Stimulated activated effector memory CD8-positive, alpha-beta T cell treated with anti-CD3 and anti-CD28 coated beads, Interleukin-12 subunit alpha, Interleukin-12 subunit beta, amount 100 ng/mL, for 72 hours (primary cell): ENCODE measurements around the gene PNLIPRP3.

Experiments used
- ATAC-seq: fragments of 150-1000 bp; cut with Tn5 transposase; 2 replicates; pipeline ENCODE4 v1.10.0; 2021
- DNase-seq, 2 donors: peaks; one replicate each; pipeline ENCODE4 v3.0.0; 2021 to 2022; ENCODE audit warnings: low spot score in 2 of 2
- H3K27ac Mint-ChIP-seq: one replicate; pipeline ENCODE4 v1.8.0; 2022; ENCODE audit warnings: mild to moderate bottlenecking, mixed read lengths
- H3K36me3 Mint-ChIP-seq: one replicate; pipeline ENCODE4 v1.8.0; 2022; ENCODE audit warnings: mild to moderate bottlenecking, mixed read lengths
- H3K4me1 Mint-ChIP-seq: one replicate; pipeline ENCODE4 v1.8.0; 2022; ENCODE audit warnings: mixed read lengths
- H3K4me3 Mint-ChIP-seq: one replicate; pipeline ENCODE4 v1.8.0; 2022; ENCODE audit warnings: mild to moderate bottlenecking, mixed read lengths
- H3K9me3 Mint-ChIP-seq: one replicate; pipeline ENCODE4 v1.8.0; 2022; ENCODE audit warnings: mixed read lengths

PNLIPRP3 gene

GRCh38 chr10:116470071-116470470 lies 42.4 kb downstream of the PNLIPRP3 start:
- Mint-ChIP-seq H3K4me1 (no peaks in the 10 kb centered on the region), H3K4me3 (no peak overlapping the region), H3K27ac (no peak overlapping the region), H3K36me3 (no peaks in the 10 kb centered on the region), H3K9me3 (peaks cover 12% of the 10 kb centered on the region)
- ATAC-seq (no peak), DNase-seq (no peak)

GRCh38 chr10:116470768-116471415 lies 43.2 kb downstream of the PNLIPRP3 start:
- Mint-ChIP-seq H3K4me1 (no peaks in the 10 kb centered on the region), H3K9me3 (peaks cover 12% of the 10 kb centered on the region), H3K36me3 (no peaks in the 10 kb centered on the region), H3K27ac (no peak overlapping the region), H3K4me3 (no peak overlapping the region)
- ATAC-seq = no peak
- DNase-seq = no peak

DNA sequence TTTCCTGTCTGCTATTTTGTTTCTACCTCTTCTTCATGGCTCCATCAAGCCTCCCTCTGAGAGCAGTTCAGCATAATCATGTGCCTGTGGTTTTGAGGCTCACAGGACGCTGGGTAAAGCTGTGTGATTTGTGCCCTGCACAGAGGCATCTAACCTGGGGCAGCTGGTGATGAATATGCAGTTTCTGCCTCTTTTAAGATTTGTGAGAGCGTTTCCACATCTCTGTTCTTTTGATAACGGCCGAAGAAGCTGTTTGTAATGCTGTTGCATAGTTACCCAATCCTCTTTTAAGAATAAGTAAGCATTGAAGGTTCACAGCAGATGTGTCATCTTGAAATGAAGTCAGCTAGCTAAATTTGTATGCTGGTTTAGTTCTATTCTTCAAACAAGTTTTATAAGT lies 45.2 kb downstream of the PNLIPRP3 start:
- Mint-ChIP-seq H3K36me3 (no peaks in the 10 kb centered on the region), H3K9me3 (peaks cover 12% of the 10 kb centered on the region), H3K4me3 (no peak overlapping the region), H3K27ac (no peak overlapping the region), H3K4me1 (no peaks in the 10 kb centered on the region)
- ATAC-seq (no peak), DNase-seq (no peak)

GRCh38 chr10:116475866-116476265 lies 48.2 kb downstream of the PNLIPRP3 start:
- DNase-seq (no peak), ATAC-seq (no peak)
- no peak overlapping the region for H3K27ac Mint-ChIP-seq
- H3K36me3 Mint-ChIP-seq = no peaks in the 10 kb centered on the region
- H3K9me3 Mint-ChIP-seq = peaks cover 4% of the 10 kb centered on the region
- H3K4me3 Mint-ChIP-seq = no peak overlapping the region
- H3K4me1 Mint-ChIP-seq = no peaks in the 10 kb centered on the region

DNA sequence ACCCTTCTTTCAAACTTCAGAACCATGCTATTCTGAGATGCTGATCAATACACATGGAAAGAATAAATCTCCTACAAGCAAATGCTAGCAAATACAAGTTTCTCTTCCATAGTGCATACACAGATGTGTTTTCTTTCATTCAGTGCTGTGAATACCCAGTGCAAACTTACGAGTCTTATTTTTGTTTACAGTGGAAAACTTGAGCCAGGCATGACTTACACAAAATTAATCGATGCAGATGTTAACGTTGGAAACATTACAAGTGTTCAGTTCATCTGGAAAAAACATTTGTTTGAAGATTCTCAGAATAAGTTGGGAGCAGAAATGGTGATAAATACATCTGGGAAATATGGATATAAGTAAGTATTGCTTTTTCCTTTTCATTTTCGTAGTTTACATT lies 48.8 kb downstream of the PNLIPRP3 start:
- no peaks in the 10 kb centered on the region for H3K4me1 Mint-ChIP-seq
- no peak overlapping the region for H3K27ac Mint-ChIP-seq
- DNase-seq = no peak
- no peak overlapping the region for H3K4me3 Mint-ChIP-seq
- peaks cover 5% of the 10 kb centered on the region for H3K9me3 Mint-ChIP-seq
- H3K36me3 Mint-ChIP-seq = no peaks in the 10 kb centered on the region
- no peak for ATAC-seq

- Mint-ChIP-seq H3K4me3 (no peak overlapping the region), H3K4me1 (no peaks in the 10 kb centered on the region), H3K9me3 (peaks cover 7% of the 10 kb centered on the region), H3K36me3 (no peaks in the 10 kb centered on the region), H3K27ac (no peak overlapping the region)
- ATAC-seq (peak; percentile 32), DNase-seq (no peak)
Observed at GRCh38 chr10:116477986-116478664, 50.5 kb downstream of the PNLIPRP3 start.

- DNase-seq (no peak), ATAC-seq (no peak)
- Mint-ChIP-seq H3K4me3 (no peak overlapping the region), H3K27ac (no peak overlapping the region), H3K4me1 (no peaks in the 10 kb centered on the region), H3K36me3 (no peaks in the 10 kb centered on the region), H3K9me3 (peaks cover 10% of the 10 kb centered on the region)
Observed at GRCh38 chr10:116486770-116487448, 59.3 kb downstream of the PNLIPRP3 start.

- DNase-seq (no peak), ATAC-seq (no peak)
- Mint-ChIP-seq H3K4me1 (no peaks in the 10 kb centered on the region), H3K4me3 (no peak overlapping the region), H3K36me3 (no peaks in the 10 kb centered on the region), H3K9me3 (peaks cover 10% of the 10 kb centered on the region), H3K27ac (no peak overlapping the region)
Observed at GRCh38 chr10:116487522-116488430, 60.1 kb downstream of the PNLIPRP3 start.

DNA sequence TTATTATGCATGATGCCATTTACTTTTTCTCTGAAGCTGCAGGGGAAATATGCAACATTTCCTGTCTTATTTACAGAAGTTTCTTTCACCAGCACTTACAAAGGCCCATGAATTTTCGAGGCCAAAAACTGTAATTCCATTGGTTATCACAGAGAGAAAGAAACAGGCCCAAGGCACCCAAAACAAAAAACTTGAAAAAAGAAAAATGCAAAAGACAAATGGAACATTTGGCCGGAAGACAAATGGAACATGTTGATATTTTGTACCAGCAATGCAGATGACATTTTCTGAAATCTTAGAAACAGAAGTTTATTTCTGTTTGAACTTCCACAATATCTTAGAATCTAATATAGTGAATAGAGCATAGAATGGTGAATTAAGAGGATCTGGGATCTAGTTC lies 61.8 kb downstream of the PNLIPRP3 start:
- ATAC-seq (no peak), DNase-seq (no peak)
- peaks cover 3% of the 10 kb centered on the region for H3K9me3 Mint-ChIP-seq
- no peak overlapping the region for H3K27ac Mint-ChIP-seq
- no peaks in the 10 kb centered on the region for H3K36me3 Mint-ChIP-seq
- no peak overlapping the region for H3K4me3 Mint-ChIP-seq
- no peaks in the 10 kb centered on the region for H3K4me1 Mint-ChIP-seq

DNA sequence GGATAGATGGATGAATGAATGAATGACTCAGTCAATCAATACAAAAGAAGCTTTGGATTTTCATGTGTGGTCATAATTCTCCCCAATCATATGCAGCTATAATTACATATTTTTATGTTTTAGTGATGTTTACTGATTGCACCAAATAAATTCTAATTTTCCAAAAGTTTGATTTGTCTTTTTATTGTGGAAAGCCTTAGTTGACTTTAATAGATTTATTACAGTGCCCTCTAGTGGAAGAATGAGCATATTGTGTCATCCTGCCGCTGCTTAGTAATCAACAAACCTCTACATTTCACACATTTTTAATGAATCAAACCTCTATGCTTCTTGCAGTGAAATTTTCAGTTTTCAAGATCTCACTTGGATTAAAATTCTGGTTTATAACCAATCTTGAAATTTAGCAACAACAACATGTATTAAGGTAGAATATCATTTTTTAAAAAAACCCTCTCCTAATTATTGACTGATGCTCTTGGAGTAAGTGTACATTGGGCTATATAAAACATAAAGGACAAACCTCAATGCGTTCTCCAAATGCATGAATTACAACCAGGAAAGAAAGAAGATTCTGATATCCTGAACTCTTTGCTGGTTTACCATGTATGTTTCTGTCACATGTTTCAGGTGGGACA lies 62.5 kb downstream of the PNLIPRP3 start:
- no peak overlapping the region for H3K27ac Mint-ChIP-seq
- peaks cover 3% of the 10 kb centered on the region for H3K9me3 Mint-ChIP-seq

GRCh38 chr10:116504786-116505185 lies 77.1 kb downstream of the PNLIPRP3 start:
- Mint-ChIP-seq H3K4me1 (no peaks in the 10 kb centered on the region), H3K36me3 (no peaks in the 10 kb centered on the region), H3K4me3 (no peak overlapping the region), H3K9me3 (peaks cover 5% of the 10 kb centered on the region), H3K27ac (no peak overlapping the region)
- no peak for DNase-seq
- ATAC-seq = no peak

More for the DNA sequence above, 62.5 kb downstream of the PNLIPRP3 start:
- DNase-seq = no peak
- Mint-ChIP-seq H3K4me3 (no peak overlapping the region), H3K4me1 (no peaks in the 10 kb centered on the region), H3K36me3 (no peaks in the 10 kb centered on the region)
- ATAC-seq = no peak

- H3K9me3 Mint-ChIP-seq = peaks cover 5% of the 10 kb centered on the region
- no peak for ATAC-seq
- no peaks in the 10 kb centered on the region for H3K36me3 Mint-ChIP-seq
- no peak overlapping the region for H3K27ac Mint-ChIP-seq
- no peaks in the 10 kb centered on the region for H3K4me1 Mint-ChIP-seq
- H3K4me3 Mint-ChIP-seq = no peak overlapping the region
- no peak for DNase-seq
Observed at GRCh38 chr10:116510565-116510964, 82.9 kb downstream of the PNLIPRP3 start.

DNA sequence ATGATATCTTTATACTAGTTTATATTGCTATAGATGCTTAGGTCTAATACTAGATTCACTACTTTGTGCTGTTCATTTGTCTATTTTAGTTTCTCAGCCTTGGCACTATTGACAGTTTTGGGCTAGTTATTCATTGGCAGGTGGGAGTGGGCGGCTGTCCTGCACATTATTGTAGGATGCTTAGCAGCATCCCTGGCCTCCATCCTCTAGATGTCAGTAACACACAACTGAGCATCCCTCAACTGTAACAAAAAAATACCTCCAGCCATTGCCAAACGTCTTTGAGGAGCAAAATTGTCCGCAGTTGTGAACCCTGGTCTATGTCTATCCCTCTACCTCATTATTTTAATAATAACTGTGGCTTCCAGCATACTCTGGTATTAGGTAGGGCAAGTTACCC lies 83.7 kb downstream of the PNLIPRP3 start:
- ATAC-seq (no peak), DNase-seq (no peak)
- H3K9me3 Mint-ChIP-seq = peaks cover 5% of the 10 kb centered on the region
- H3K36me3 Mint-ChIP-seq = no peaks in the 10 kb centered on the region
- H3K4me3 Mint-ChIP-seq = no peak overlapping the region
- H3K4me1 Mint-ChIP-seq = no peaks in the 10 kb centered on the region
- no peak overlapping the region for H3K27ac Mint-ChIP-seq

GRCh38 chr10:116521424-116522290 lies 94.0 kb downstream of the PNLIPRP3 start:
- H3K9me3 Mint-ChIP-seq = no peaks in the 10 kb centered on the region
- no peak overlapping the region for H3K4me3 Mint-ChIP-seq
- H3K36me3 Mint-ChIP-seq = no peaks in the 10 kb centered on the region
- ATAC-seq (no peak), DNase-seq (no peak)
- H3K27ac Mint-ChIP-seq = no peak overlapping the region
- H3K4me1 Mint-ChIP-seq = no peaks in the 10 kb centered on the region
